G401.6 (cell line): ENCODE measurements around the gene CASKIN2.

Source experiments
- FAIRE-seq: peaks from 2 replicates; lab custom pipeline; 2012; peaks lifted over from hg19 to GRCh38; lab: Jason Lieb, UNC

Gene CASKIN2

DNA sequence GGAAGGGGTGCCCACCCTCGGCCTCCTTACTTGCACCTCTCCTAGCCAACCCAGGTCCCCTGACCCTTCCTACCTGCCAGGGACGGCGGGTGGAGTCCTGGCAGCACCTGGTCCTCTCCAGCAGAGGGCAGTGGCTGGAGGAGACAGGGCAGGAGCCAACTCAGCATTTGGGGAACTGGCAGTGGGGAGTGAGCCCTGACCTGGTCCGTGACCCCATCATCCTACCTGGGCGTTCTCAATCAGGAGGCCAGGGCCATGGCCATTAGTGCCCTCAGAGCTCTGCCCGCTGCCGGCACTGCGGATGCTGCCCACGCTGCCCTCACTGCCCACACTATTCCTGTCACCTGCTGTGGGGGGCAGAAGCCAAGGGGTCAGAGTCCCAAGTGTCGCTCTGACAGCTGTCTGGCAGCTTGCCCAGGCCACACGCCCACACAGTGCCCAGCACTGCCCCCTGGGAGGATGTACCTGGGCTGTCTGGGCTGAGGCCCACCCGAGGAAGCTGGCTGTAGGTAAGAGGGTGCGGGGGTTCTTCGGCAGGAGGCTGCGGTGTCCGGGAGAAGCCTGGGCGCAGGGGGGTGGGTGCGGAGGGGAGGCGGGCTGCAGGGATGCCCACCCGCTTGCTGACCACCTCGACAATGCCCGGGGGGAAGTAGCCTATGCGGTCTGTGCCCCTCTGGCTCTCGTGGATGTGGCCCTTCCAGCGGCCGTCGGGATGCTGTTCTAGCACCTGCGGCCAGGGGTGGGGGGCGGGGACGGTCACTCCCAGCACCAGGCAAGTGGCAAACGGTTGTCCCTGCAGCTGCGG lies 10.8 kb downstream of the CASKIN2 start:
- FAIRE-seq = no peak

DNA sequence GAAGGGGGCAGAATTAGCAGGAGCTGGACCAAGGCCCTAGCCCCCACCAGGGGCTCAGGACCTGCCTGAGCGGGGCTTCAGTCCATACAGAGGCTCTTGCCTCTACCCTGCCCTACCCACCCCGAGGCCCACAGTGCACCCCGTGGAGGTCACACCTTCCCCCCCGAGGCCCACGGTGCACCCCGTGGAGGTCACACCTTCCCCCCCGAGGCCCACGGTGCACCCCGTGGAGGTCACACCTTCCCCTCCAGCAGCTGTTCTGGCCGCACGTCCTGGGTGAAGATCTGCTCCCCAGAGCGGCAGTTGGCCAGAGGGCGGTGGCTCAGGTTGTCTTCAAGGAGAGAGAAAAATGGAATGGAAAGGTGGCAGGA lies 11.4 kb downstream of the CASKIN2 start:
- FAIRE-seq = no peak

DNA sequence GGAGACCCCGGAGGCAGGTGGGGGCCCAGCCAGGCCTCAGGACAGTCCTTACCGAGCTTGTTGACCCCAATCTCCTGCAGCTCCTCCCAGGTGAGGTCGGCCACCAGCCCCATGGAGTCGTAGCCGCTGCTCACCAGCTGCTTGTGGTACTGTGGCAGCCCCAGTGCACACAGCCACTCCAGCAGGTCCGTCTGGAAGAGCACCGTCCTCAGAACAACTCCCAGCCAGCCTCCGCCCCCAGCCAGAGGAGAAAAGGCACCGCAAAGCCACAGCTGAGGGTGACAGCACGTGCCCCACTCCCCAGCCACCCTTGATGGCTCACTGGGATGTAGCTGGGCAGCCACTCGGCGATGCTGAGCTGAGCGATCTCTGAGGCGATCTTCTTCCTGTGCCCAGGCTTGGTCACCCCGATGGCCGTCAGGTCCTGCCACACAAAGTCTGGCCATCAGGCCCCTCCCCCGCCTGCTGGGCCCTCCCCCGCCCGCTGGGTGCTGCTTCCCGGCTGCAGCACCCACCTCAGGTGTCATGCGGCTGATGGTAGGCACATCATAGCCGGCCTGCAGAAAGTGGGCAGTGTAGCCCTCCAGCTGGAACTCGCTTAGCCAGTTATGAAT lies 11.9 kb downstream of the CASKIN2 start:
- no peak for FAIRE-seq

DNA sequence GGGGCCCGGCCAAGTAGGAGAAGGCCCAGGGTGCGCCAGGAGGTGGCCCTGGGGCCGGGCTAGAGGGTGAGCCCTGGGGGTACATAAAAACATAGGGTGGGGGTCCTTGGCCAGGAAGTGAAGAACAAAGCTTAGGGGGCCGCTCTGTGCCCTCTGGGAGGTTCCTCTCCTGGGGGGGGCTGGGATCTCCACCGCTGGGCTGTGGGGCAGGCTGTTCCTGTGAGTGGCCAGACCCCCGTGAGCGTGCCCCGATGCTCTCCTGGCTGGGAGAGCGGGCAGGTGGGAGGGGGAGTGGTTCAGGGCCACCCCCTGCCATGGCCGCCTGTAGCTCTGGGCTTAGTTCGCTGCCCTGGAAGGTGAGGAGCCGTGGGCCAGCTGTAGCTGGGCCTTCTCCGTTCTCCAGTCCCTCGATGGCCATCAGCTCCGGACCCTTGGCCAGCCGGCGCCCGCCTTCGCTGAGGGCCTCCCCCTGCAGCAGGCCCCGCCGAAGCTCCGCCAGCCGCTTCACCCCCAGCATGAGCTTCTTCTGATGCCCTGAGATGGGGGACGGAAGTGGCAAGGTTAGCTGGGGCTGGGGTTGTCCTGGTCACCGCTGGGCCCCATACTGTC lies 12.5 kb downstream of the CASKIN2 start:
- no peak for FAIRE-seq

DNA sequence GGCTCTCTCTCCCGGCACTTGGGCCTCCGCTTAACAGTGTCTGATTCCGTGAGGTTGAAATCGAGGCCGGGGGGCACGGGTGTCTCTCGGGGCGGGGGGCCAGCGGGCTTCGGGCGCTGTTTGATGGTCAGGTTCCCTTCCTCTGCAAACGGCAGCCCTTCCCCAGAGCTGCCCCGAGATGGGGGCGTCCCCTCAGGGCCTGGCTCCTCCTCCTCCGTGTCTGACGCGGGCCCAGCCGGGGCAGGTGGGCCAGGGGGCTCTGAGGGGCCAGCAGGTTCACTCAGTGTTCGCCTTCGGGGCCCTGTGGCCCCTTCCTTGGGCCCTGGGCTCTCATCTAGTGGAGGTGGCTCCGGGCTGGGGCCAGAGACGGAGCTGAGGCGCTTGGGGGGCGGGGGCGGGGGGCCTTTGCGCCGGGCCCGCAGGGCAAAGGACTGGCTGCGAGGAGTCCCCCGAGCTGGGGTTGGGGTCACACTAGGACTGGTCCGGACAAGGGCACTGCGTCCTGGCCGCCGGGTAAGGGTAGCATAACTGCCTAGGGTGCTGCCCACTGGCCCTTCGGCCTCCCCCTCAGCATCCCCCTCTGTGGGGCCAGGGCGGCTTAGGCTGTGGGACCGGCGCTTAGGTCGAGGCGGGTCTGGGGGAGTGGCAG lies 13.1 kb downstream of the CASKIN2 start:
- no peak for FAIRE-seq

DNA sequence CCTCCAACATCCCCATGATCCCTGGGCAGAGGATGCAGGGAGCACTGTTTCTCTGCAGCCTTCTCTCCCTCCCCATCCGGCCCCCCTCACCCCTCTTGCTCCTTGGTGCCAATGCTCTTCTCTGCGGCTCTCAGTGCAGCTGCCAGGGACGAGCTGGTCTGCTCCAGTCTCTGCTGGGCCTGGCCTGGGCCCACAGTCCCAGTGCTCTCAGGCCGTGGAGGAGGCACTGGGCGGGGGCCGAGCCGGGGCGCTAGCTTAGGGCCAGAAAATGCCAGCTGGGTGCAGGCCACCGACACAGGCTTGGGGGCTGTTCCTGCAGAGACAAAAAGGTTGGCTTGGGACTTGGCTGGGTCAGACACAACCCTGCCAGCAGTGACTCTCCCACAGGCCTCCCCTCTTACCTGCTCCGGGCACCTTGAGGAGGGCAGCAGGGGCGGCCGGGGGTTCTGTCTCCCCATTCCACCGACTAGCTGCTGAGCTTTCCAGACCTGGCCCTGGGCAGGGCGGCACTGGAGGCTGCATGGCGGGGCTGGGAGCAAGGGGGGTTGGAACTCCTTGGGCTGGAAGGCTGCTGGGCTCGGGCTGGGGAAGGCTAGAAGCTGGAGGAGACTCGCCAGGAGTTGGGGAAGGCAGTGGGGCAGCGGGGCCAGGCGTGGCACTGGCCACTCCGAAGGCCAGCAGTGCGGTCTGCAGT lies 13.8 kb downstream of the CASKIN2 start:
- FAIRE-seq = no peak

DNA sequence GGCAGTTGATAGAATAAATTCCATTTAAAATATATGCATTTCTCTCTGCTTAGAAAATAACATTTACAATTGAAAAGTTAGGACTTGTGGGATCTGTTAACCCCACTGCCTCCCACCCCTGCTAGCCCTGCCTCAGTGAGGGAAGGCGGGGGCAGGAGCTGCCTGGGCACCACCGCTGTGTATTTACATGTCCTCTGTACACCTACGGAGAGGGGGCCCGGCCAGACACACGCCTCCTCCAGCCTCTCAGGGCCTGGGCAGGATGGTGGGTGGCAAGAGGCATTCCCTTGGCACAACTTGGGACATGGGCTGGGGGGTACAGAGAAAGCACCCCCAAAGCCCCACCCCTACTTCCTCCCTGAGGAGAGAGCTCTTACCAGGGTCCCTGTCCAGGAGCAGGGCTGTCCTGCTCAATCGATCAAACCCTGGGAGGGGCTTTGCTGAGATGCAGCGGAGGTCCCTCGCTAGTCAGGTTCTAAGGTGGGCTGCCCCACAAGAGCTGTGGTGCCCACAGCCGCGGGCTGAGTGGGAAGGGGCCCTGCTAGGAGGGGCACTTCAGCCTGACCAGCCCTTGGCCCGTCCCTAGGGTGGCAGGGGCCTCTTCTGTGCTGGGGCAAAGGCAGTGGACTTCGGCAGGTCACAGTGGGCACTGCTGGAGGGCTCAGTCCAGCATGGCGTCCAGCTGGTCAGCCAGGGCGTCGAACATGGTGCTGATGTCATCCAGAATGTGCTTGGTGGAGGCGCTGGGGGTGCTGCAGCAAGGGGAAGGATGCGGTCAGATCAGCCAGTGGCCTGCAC lies 14.7 kb downstream of the CASKIN2 start:
- no peak for FAIRE-seq

DNA sequence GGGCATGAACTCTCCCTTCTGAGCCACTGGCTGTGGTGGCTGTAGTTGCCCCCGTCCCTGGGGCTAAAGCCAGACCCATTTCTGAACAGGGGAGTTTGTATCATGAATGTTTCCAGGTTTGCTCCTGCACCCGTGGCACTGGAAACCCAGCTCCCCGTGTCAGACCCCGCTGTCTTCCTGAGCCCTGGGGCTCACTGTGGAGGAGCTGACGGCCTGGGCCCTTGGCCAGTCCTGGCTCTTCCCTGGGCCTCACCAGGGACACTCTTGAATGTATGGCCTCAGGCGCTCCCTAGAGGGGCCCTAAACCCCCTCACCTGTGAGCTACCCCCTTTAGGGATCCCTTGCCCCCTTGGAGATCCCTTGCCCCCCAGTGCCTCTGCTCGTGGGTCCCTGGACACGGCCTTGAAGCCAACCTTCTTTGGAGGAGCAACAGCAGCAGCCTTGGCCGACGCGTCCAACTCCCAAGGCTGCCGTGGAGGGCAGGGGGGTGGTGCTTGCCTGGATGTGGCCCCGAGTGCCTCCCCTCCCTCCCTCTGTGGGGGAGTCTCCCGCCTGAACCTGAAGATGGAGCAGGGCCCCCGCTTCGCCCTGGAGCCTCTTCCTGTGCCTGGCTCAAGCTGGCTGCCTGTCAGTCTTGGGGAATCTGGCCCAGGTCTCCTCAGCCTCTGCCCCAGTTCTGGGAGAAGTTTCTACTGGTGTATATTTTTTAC lies 15.9 kb downstream of the CASKIN2 start:
- FAIRE-seq = no peak

DNA sequence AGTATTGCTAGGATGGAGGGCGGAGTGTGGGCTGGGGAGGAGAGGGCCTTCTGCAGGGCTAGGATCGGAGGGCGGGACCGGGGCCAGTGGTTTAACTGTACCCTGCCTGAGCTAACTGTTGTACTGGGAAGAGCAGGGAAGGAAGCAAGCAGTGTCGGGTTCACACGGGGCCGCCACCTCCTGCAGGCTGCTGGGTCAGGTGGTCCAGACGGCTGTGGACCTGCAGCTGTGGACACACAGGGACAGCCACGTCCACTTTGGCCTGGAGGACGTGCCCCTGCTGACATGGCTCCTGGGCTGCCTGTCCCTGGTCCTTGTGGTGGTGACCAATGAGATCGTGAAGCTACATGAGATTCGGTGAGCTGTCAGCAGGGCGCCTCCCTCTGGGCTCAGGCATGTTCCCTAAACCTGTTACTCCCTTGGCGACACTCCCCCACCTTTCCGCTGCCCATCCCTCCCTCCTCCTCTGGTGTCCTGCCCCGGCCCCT lies 16.6 kb downstream of the CASKIN2 start:
- FAIRE-seq = no peak

DNA sequence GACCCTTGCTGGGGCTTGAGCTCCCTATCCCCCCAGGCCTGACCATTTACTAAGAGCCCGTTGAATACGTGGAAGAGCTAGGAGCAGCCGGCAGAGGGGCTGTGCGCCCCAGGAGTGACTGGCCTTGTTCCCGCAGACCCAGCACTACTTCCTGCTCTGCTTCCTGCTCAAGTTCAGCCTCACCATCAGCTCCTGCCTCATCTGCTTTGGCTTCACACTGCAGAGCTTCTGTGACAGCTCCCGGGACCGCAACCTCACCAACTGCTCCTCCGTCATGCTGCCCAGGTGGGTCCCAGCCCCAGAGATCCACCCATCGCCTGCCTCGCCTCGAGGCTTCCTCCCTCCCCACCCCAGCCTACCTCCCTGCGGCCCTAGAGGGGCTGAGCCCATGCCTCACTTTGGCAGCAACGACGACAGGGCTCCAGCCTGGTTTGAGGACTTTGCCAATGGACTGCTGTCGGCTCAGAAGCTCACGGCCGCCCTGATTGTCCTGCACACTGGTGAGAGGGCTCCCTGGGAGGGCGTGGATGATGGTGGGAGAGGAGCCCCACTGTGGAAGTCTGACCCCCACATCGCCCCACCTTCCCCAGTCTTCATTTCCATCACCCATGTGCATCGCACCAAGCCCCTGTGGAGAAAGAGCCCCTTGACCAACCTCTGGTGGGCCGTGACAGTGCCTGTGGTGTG lies 17.2 kb downstream of the CASKIN2 start:
- FAIRE-seq = no peak

DNA sequence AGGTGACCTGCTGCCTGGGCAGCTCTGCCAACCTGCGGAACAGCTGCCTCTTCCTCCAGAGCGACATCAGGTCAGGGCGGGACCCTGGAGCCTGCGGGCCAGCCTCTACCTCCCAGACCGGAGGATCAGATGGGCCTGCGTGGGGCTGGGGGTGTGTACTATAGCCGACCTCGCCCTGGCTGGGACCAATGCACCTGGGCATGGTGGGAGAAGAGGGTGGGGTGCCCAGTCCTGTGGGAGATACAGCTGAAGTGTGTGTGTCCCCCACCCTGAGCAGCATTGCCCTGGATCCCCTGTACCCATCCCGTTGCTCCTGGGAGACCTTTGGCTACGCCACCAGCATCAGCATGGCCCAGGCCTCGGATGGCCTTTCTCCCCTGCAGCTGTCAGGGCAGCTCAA lies 19.3 kb downstream of the CASKIN2 start:
- FAIRE-seq = no peak

DNA sequence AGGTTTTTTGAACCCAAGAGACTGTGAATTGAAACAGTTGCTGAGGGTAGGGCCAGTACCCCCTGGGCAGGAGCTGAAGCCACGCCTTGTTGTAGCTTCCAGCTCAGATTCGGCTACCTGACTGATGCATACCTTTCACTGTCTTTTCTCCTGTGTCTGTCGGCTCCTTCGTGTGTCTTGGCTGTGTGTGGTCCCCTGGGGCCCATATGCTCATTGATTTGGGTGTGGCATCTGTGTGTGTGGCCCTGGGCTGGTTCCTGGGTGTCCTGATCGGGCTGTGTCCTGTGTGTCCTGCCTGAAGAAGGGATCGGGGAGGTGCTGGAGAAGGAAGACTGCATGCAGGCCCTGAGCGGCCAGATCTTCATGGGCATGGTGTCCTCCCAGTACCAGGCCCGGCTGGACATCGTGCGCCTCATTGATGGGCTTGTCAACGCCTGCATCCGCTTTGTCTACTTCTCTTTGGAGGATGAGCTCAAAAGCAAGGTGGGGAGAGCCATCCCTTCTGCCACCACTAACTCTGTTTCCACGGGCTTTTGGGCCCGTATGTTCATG lies 20.9 kb downstream of the CASKIN2 start:
- FAIRE-seq = no peak

DNA sequence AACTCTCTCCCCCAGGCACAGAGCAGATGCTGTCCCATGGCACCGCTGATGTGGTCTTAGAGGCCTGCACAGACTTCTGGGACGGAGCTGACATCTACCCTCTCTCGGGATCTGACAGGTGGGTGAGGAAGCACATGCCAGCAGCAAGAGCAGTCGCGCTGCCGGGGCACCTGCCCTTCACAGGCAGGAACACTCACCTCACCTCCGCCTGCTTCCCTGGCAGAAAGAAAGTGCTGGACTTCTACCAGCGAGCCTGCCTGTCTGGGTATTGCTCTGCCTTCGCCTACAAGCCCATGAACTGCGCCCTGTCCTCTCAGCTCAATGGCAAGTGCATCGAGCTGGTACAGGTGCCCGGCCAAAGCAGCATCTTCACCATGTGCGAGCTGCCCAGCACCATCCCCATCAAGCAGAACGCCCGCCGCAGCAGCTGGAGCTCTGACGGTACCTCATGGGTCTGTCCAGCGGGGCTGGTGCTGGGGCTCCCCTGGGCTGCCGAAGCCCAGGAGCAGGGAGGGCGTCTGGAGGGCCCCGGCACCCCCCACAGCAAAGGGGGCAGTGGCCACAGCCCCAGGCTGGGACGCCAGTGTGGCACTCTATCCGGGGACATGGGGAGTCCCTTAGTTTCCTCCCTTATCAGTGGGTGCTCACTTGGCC lies 21.7 kb downstream of the CASKIN2 start:
- no peak for FAIRE-seq

DNA sequence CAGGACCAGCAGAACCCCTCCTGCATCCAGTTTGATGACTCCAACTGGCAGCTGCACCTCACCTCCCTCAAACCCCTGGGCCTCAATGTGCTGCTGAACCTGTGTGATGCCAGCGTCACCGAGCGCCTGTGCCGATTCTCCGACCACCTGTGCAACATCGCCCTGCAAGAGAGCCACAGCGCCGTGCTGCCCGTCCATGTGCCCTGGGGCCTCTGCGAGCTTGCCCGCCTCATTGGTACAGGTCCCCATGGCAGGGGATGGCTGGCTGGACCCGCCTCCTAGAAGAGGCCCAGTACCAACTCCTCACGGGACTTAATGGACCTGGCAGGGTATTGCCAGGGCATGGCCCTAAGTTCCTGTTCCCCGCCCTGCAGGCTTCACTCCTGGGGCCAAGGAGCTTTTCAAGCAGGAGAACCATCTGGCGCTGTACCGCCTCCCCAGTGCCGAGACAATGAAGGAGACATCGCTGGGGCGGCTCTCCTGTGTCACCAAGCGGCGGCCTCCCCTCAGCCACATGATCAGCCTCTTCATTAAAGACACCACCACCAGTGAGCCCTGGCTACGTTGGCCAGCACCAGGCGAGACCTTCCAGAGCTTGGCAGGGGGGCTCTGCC lies 22.7 kb downstream of the CASKIN2 start:
- no peak for FAIRE-seq

DNA sequence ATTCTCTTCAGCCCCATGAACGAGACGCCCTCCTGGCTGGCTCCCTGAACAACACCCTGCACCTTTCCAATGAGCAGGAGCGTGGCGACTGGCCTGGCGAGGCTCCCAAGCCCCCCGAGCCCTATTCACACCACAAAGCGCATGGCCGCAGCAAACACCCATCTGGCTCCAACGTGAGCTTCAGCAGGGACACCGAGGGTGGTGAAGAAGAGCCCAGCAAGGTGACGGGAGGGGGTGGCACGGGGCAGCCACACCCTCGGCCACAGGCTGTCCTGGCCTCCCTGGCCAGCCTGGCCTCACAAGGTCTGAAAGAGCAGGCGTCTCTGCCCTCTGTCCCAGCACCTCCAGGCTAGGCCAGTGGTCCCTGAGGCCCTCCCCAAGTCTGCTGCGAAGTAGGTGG lies 23.7 kb downstream of the CASKIN2 start:
- no peak for FAIRE-seq

DNA sequence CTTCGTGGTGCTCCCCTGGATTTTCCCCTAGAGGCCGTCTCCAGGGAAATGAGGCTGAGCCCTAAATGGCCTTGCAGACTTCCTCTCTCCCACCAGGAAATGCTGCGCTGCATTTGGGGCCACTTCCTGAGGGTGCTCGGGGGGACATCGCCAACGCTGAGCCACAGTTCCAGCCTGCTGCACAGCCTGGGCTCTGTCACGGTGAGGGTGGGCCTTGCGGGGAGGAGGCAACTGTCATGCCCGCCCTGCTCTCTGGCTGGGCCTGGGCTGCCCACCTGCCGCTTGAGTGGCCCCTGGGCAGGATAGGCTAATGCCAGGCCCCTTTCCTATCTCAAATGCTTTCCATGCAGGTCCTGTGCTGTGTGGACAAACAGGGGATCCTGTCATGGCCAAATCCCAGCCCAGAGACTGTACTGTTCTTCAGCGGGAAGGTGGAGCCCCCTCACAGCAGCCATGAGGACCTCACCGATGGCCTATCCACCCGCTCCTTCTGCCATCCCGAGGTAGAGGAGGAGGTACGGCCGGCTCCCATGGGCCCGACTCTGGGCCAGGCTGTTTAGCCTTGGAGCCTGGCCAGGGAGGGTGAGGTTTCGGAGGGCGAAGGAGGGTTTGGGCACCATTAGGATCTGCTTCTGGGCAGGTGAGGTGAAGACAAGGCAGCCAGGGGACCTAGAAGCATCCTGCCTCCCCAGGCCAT lies 24.2 kb downstream of the CASKIN2 start:
- no peak for FAIRE-seq

DNA sequence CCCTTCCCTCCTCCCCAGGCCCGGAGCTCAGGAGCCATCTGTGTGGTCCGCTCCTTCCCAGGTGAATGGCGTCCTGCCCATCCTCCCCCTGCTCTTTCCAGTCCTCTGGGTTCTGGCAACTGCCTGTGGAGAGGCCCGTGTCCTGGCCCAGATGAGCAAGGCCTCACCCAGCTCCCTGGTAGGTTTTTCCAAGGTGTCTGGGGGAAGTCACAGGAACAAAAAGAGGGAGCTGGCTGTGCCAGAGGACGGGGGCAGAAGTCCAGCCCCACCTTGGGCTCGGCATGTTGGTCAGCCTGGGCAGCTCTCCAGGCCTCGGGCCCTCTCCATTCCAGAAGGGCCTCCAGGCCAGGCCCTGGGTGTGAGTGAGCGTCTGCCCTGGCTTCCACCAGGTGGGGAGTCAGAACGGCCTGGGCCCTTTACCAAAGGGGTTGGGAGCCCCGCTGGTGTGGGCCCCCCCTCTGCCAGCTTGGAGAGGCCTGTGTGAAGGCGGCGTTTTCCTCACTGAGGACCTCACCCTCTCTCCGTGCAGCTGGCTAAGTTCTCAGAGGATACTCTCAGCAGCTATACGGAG lies 25.1 kb downstream of the CASKIN2 start:
- FAIRE-seq = no peak

DNA sequence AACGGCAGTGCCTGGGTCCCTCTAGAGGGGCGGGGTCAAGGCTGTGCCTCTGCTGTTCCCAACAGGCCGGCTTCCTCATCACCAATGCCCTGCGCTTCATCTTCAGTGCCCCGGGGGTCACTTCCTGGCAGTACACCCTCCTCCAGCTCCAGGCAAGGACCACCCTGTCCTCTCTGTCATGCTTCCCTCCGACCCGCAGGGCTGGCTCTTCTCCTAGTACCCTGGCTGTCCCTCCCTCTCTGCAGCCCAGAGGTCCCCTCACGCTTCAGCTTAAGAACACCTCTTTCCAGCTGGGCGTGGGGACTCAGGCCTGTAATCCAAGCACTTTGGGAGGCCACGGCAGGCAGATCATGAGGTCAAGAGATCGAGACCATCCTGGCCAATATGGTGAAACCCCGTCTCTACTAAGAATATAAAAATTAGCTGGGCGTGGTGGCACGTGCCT lies 25.8 kb downstream of the CASKIN2 start:
- FAIRE-seq = no peak
